Measurements from ENCODE around the gene KLHL35.

KLHL35 gene

GRCh38 chr11:75432911-75433321, at the start of gene KLHL35:
Gene KLHL35 (minus strand): TSS chr11:75433203. CDS start chr11:75430629, 2,574 bp downstream.
- DNase-seq: no peak

- DNase-seq: no peak
These were observed 49.1 kb upstream of the KLHL35 start for GRCh38 chr11:75481922-75482606.

GRCh38 chr11:75481223-75481921, 48.4 kb upstream of the KLHL35 start:
- no peak for DNase-seq

GRCh38 chr11:75480185-75481175, 47.5 kb upstream of the KLHL35 start:
- DNase-seq: no peak

- no peak for DNase-seq
These were observed 46.7 kb upstream of the KLHL35 start for GRCh38 chr11:75479597-75480145.

- DNase-seq: no peak
These were observed 46.0 kb upstream of the KLHL35 start for GRCh38 chr11:75478783-75479596.

GRCh38 chr11:75477614-75477935, 44.6 kb upstream of the KLHL35 start:
- no peak for DNase-seq

GRCh38 chr11:75476739-75477613, 44.0 kb upstream of the KLHL35 start:
- DNase-seq: no peak

GRCh38 chr11:75475767-75476650, 43.0 kb upstream of the KLHL35 start:
- DNase-seq: no peak

GRCh38 chr11:75474878-75475766, 42.1 kb upstream of the KLHL35 start:
- DNase-seq: peak; percentile 31

GRCh38 chr11:75474240-75474639, 41.2 kb upstream of the KLHL35 start:
- no peak for DNase-seq

- DNase-seq: no peak
These were observed 40.7 kb upstream of the KLHL35 start for GRCh38 chr11:75473684-75474083.

GRCh38 chr11:75472081-75472732, 39.2 kb upstream of the KLHL35 start:
- DNase-seq: no peak

- DNase-seq: no peak
These were observed 38.4 kb upstream of the KLHL35 start for GRCh38 chr11:75471176-75471973.

GRCh38 chr11:75470476-75471080, 37.6 kb upstream of the KLHL35 start:
- no peak for DNase-seq

- DNase-seq: no peak
These were observed 36.9 kb upstream of the KLHL35 start for GRCh38 chr11:75469785-75470405.
